NCI-H446 (cell line): ENCODE results near the gene ADCK2.
"Not testable (repeated sequence)": the region's sequence is repeated elsewhere in the genome, so short reads cannot be mapped to it uniquely, and the experiment has no call there.

Source experiments
- DNase-seq, 2 experiments: peaks; one replicate each; lab custom pipeline; 2025; lab: John Stamatoyannopoulos, UW

Gene ADCK2

GRCh38 chr7:140695381-140695780 lies 22.6 kb downstream of the ADCK2 start:
- DNase-seq = no peak

- peak in 1 of 2 experiments; percentile 95 for DNase-seq
Measured at GRCh38 chr7:140696024-140696679, 23.4 kb downstream of the ADCK2 start.

GRCh38 chr7:140696680-140697446 lies 24.1 kb downstream of the ADCK2 start, which contains the start of gene NDUFB2:
TSS of gene NDUFB2 (plus strand) at chr7:140696708. CDS start at chr7:140696745, 37 bp downstream.
- peak; percentile 72 to 77 for DNase-seq

GRCh38 chr7:140697447-140698143 lies 24.9 kb downstream of the ADCK2 start:
- no peak for DNase-seq

GRCh38 chr7:140698477-140698876 lies 25.7 kb downstream of the ADCK2 start:
- no peak for DNase-seq

- no peak for DNase-seq
Measured at GRCh38 chr7:140702774-140703173, 30.0 kb downstream of the ADCK2 start.

GRCh38 chr7:140704205-140704604 lies 31.5 kb downstream of the ADCK2 start:
- DNase-seq = no peak

- no peak for DNase-seq
Measured at GRCh38 chr7:140707132-140707531, 34.4 kb downstream of the ADCK2 start.

- DNase-seq = not testable (repeated sequence)
Measured at GRCh38 chr7:140708764-140709163, 36.0 kb downstream of the ADCK2 start.

GRCh38 chr7:140712392-140712791 lies 39.6 kb downstream of the ADCK2 start:
- not testable (repeated sequence) for DNase-seq

GRCh38 chr7:140714331-140715040 lies 41.7 kb downstream of the ADCK2 start:
- DNase-seq = no peak

GRCh38 chr7:140719721-140720120 lies 47.0 kb downstream of the ADCK2 start:
- DNase-seq = no peak

GRCh38 chr7:140722254-140722653 lies 49.5 kb downstream of the ADCK2 start:
- no peak for DNase-seq

GRCh38 chr7:140723006-140723405 lies 50.3 kb downstream of the ADCK2 start:
- no peak for DNase-seq

- DNase-seq = no peak
Measured at GRCh38 chr7:140723574-140723973, 50.8 kb downstream of the ADCK2 start.

GRCh38 chr7:140724706-140725105 lies 52.0 kb downstream of the ADCK2 start:
- no peak for DNase-seq

GRCh38 chr7:140726281-140726680 lies 53.5 kb downstream of the ADCK2 start:
- peak in 1 of 2 experiments; percentile 2 for DNase-seq

GRCh38 chr7:140732416-140732815 lies 59.7 kb downstream of the ADCK2 start:
- DNase-seq = no peak

- no peak for DNase-seq
Measured at GRCh38 chr7:140734096-140734495, 61.4 kb downstream of the ADCK2 start.

GRCh38 chr7:140734729-140735128 lies 62.0 kb downstream of the ADCK2 start:
- DNase-seq = no peak

- DNase-seq = no peak
Measured at GRCh38 chr7:140738280-140738679, 65.5 kb downstream of the ADCK2 start.

GRCh38 chr7:140743255-140743654 lies 70.5 kb downstream of the ADCK2 start:
- not testable (repeated sequence) for DNase-seq
